SU-DHL-6 (cell line): Measurements from ENCODE around the gene PRR14L.

ENCODE experiments used
- CTCF ChIP-seq: fragments of 200-600 bp; sonication (generic); IDR thresholded peaks from one replicate; pipeline ENCODE4 v1.5.1; 2017; ENCODE audit warnings: antibody characterized with exemption, mild to moderate bottlenecking, low read length, moderate library complexity; ENCODE audit not compliant: insufficient read depth, poor library complexity, severe bottlenecking
- EZH2phosphoT487 ChIP-seq: fragments of 200-600 bp; sonication (generic), shearing (Covaris generic); conservative IDR thresholded peaks from 2 replicates; pipeline ENCODE4 v1.6.1; 2018; ENCODE audit warnings: mild to moderate bottlenecking, antibody characterized with exemption, low read length, moderate library complexity, mixed read lengths

- TF ChIP-seq CTCF = no peak
- no peak for TF ChIP-seq EZH2phosphoT487
Observed at GRCh38 chr22:31738566-31738965, 11.4 kb downstream of the PRR14L start.
